H1 (cell line): ENCODE data around the gene SV2A. TPM values are rescaled to one million over a fixed set of nuclear protein-coding genes. Genes with fewer than 3 reads are reported as not detected.

Experiments
- CTCF ChIA-PET: fragments of 300-600 bp; sonication (Branson Sonifier 250); formaldehyde crosslinking; loops from one replicate; lab custom pipeline; 2021; ENCODE audit not compliant: partially characterized antibody; lab: Charles Lee
- POLR2A ChIA-PET: fragments of 300-600 bp; sonication (Branson Sonifier 250); formaldehyde crosslinking; loops from one replicate; lab custom pipeline; 2021; ENCODE audit warnings: inconsistent platforms; ENCODE audit not compliant: partially characterized antibody; lab: Charles Lee
- DNase-seq, 2 experiments: peaks; one replicate each; pipeline versions ENCODE4 v3.0.0 to v3.0.0-alpha.2; 2010 to 2022; ENCODE audit warnings: low spot score in 2 of 2, low read depth in 1 of 2, mixed read lengths in 1 of 2
- FAIRE-seq: peaks from 2 replicates; lab custom pipeline; 2011; peaks lifted over from hg19 to GRCh38; lab: Jason Lieb, UNC
- H2AFZ ChIP-seq: 2 replicates; pipeline ENCODE4 v1.8.1; 2012; ENCODE audit warnings: low read length, inconsistent platforms
- H2AK5ac ChIP-seq: 2 replicates; pipeline ENCODE4 v1.6.1; 2013; ENCODE audit warnings: low read depth, low read length
- H2BK120ac ChIP-seq: replicated peaks from 2 replicates; pipeline ENCODE3; 2013; ENCODE audit warnings: low read depth, low read length, inconsistent platforms
- H2BK12ac ChIP-seq: 2 replicates; pipeline ENCODE4 v1.6.1; 2013; ENCODE audit warnings: low read depth, low read length
- H2BK15ac ChIP-seq: 2 replicates; pipeline ENCODE4 v1.6.1; 2013; ENCODE audit warnings: low read length
- H2BK20ac ChIP-seq: 2 replicates; pipeline ENCODE4 v1.6.1; 2013; ENCODE audit warnings: low read length
- H2BK5ac ChIP-seq: 2 replicates; pipeline ENCODE4 v1.6.1; 2013; ENCODE audit warnings: low read depth, low read length
- H3K14ac ChIP-seq: 2 replicates; pipeline ENCODE4 v1.6.1; 2013; ENCODE audit warnings: inconsistent platforms; ENCODE audit not compliant: insufficient read length
- H3K18ac ChIP-seq: 2 replicates; pipeline ENCODE4 v1.6.1; 2013; ENCODE audit warnings: low read length; ENCODE audit errors: extremely low read depth
- H3K23ac ChIP-seq: 2 replicates; pipeline ENCODE4 v1.6.1; 2013; ENCODE audit warnings: inconsistent platforms; ENCODE audit not compliant: insufficient read length
- H3K23me2 ChIP-seq: 2 replicates; pipeline ENCODE4 v1.6.1; 2013; ENCODE audit warnings: low read depth, low read length
- H3K27ac ChIP-seq: 2 replicates; pipeline ENCODE4 v1.6.1; 2011; ENCODE audit warnings: low read depth, low read length, inconsistent platforms
- H3K27me3 ChIP-seq, 4 experiments: replicated peaks in 1 of 4; 1 replicate in 1 of 4; 2 replicates in 3 of 4; pipeline versions ENCODE4 v1.6.1 to v1.8.1; 2011 to 2013; ENCODE audit warnings: low read length in 3 of 4, mild to moderate bottlenecking in 3 of 4, inconsistent platforms in 2 of 4, mixed read lengths in 2 of 4, moderate library complexity in 1 of 4; ENCODE audit not compliant: control insufficient read depth in 3 of 4, insufficient read depth in 3 of 4; ENCODE audit errors: extremely low read depth in 1 of 4
- H3K36me3 ChIP-seq, 4 experiments: 2 replicates each; pipeline versions ENCODE4 v1.6.1 to v1.8.1; 2011 to 2013; ENCODE audit warnings: mild to moderate bottlenecking in 4 of 4, low read length in 3 of 4, moderate library complexity in 2 of 4, control low read depth in 1 of 4, inconsistent platforms in 1 of 4; ENCODE audit not compliant: insufficient read depth in 4 of 4, control insufficient read depth in 2 of 4
- H3K4ac ChIP-seq: replicated peaks from 2 replicates; pipeline ENCODE3; 2013; ENCODE audit warnings: low read length, low read depth, mixed read lengths, inconsistent platforms; ENCODE audit not compliant: insufficient read length
- H3K4me1 ChIP-seq, 4 experiments: replicated peaks in 1 of 4; 1 replicate in 1 of 4; 2 replicates in 3 of 4; pipeline versions ENCODE4 v1.6.1 to v1.8.1; 2011 to 2013; ENCODE audit warnings: low read length in 3 of 4, inconsistent platforms in 2 of 4, mixed read lengths in 1 of 4; ENCODE audit not compliant: insufficient read depth in 4 of 4, control insufficient read depth in 3 of 4
- H3K4me2 ChIP-seq, 2 experiments: 2 replicates each; pipeline versions ENCODE4 v1.6.1 to v1.8.1; 2011 to 2013; ENCODE audit warnings: low read depth in 2 of 2, low read length in 2 of 2, control low read depth in 1 of 2, inconsistent platforms in 1 of 2, mild to moderate bottlenecking in 1 of 2; ENCODE audit not compliant: insufficient read depth in 1 of 2
- H3K4me3 ChIP-seq, 4 experiments: fragments of 200-600, 300-600 bp in 1 of 4; sonication (generic), shearing (Covaris generic), sonication (Bioruptor Twin) in 1 of 4; 2 replicates each; pipeline versions ENCODE4 v1.5.1 to v1.8.1; 2011 to 2016; ENCODE audit warnings: low read length in 4 of 4, low read depth in 3 of 4, control low read depth in 2 of 4, inconsistent platforms in 2 of 4, mild to moderate bottlenecking in 2 of 4, mixed read lengths in 1 of 4, moderate library complexity in 1 of 4; ENCODE audit not compliant: insufficient read depth in 2 of 4; ENCODE audit errors: extremely low read depth in 1 of 4
- H3K56ac ChIP-seq: replicated peaks from 2 replicates; pipeline ENCODE3; 2013; ENCODE audit warnings: low read depth, mild to moderate bottlenecking, mixed read lengths, low read length, inconsistent platforms; ENCODE audit not compliant: insufficient read length
- H3K79me1 ChIP-seq: 2 replicates; pipeline ENCODE4 v1.6.1; 2013; ENCODE audit warnings: low read depth, low read length, control low read depth
- H3K79me2 ChIP-seq, 2 experiments: 2 replicates each; pipeline versions ENCODE4 v1.6.1 to v1.8.1; 2012 to 2013; ENCODE audit warnings: low read length in 2 of 2, mild to moderate bottlenecking in 2 of 2, inconsistent platforms in 1 of 2; ENCODE audit not compliant: insufficient read depth in 2 of 2, control insufficient read depth in 1 of 2
- H3K9ac ChIP-seq, 4 experiments: replicated peaks in 1 of 4; 1 replicate in 1 of 4; 2 replicates in 3 of 4; pipeline versions ENCODE4 v1.6.1 to v1.8.1; 2011 to 2013; ENCODE audit warnings: low read depth in 3 of 4, low read length in 3 of 4, control low read depth in 2 of 4, mild to moderate bottlenecking in 2 of 4, moderate library complexity in 2 of 4, inconsistent platforms in 1 of 4; ENCODE audit errors: extremely low read depth in 1 of 4
- H3K9me3 ChIP-seq, 2 experiments: 2 replicates each; pipeline versions ENCODE4 v1.6.1 to v1.8.1; 2012 to 2013; ENCODE audit warnings: mild to moderate bottlenecking in 2 of 2, moderate library complexity in 2 of 2, control low read depth in 1 of 2, inconsistent platforms in 1 of 2, low read depth in 1 of 2, low read length in 1 of 2, mixed read lengths in 1 of 2; ENCODE audit not compliant: insufficient read depth in 2 of 2
- H4K20me1 ChIP-seq, 2 experiments: replicated peaks in 1 of 2; 2 replicates each; pipeline versions ENCODE3 to v1.8.1; 2011 to 2013; ENCODE audit warnings: inconsistent platforms in 2 of 2, low read length in 2 of 2, mild to moderate bottlenecking in 1 of 2; ENCODE audit not compliant: insufficient read depth in 2 of 2, control insufficient read depth in 1 of 2
- H4K5ac ChIP-seq: 2 replicates; pipeline ENCODE4 v1.6.1; 2013; ENCODE audit warnings: low read length, low read depth, mixed read lengths, inconsistent platforms; ENCODE audit not compliant: insufficient read length
- H4K8ac ChIP-seq: 2 replicates; pipeline ENCODE4 v1.8.0; 2013; ENCODE audit warnings: mild to moderate bottlenecking, moderate library complexity, low read length, inconsistent platforms; ENCODE audit not compliant: insufficient read depth; ENCODE audit errors: extremely low read depth
- H4K91ac ChIP-seq: replicated peaks from 2 replicates; pipeline ENCODE3; 2013; ENCODE audit warnings: low read length, mixed read lengths, inconsistent platforms; ENCODE audit not compliant: insufficient read length
- NRF1 ChIP-seq: IDR thresholded peaks from 2 replicates; pipeline ENCODE4 v1.6.1; 2011; ENCODE audit warnings: mild to moderate bottlenecking, low read depth, low read length, improper control_type of control experiment
- WGBS, 2 experiments: shearing (Covaris generic) in 1 of 2; methylation state at CpG; one replicate each; pipeline versions ENCODE4 v1.1.6 to v1.1.7; 2013 to 2015; ENCODE audit warnings: low lambda C conversion rate in 2 of 2, mixed read lengths in 2 of 2, inconsistent platforms in 1 of 2, low coverage in 1 of 2, missing lambda C conversion rate in 1 of 2; ENCODE audit not compliant: insufficient replicate concordance in 2 of 2, insufficient coverage in 1 of 2, insufficient read length in 1 of 2; ENCODE audit errors: extremely low coverage in 1 of 2, missing lambda C conversion rate in 1 of 2; 5-methylcytosine and 5-hydroxymethylcytosine counted together
- polyA plus RNA-seq, 7 experiments: library from polyadenylated mRNA; depleted of rRNA in 3 of 7; stranded (reverse) in 5 of 7; unstranded in 2 of 7; fragments of >200 nt in 5 of 7; fragments of 200-250 nt in 2 of 7; gene quantifications; 1 replicate in 5 of 7; 2 replicates in 1 of 7; 4 replicates in 1 of 7; pipeline versions ENCODE4 v1.2.1 to v1.2.3, GENCODE V29; 2011 to 2013; ENCODE audit warnings: missing spikeins in 2 of 7, mixed read lengths in 2 of 7
- total RNA-seq: library from RNA; stranded (reverse); fragmentation: NEBNext Ultra II Directional; extraction: Animal tissue kit (Norgen Biotek cat#: 25700); gene quantifications from 2 replicates; pipeline ENCODE4 v1.2.1, GENCODE V29; 2021

The SV2A gene
- total and polyA plus RNA-seq, 2 of the 8 experiments (the other 6 are each of a cell fraction or from before 2014, with no cell fraction given) = 41.8 to 51.8 TPM

- H3K4ac ChIP-seq = no peak overlapping the region
- peaks cover 7% of the 10 kb centered on the region; the same call in 1 of the 2 replicates for H3K23me2 ChIP-seq
- H2BK20ac ChIP-seq = no peak overlapping the region
- DNase-seq = no peak
- H3K27ac ChIP-seq = no peak overlapping the region
- no peak overlapping the region for H2BK5ac ChIP-seq
- no peaks in the 10 kb centered on the region for H3K36me3 ChIP-seq
- H3K18ac ChIP-seq = no peak overlapping the region
- H3K79me2 ChIP-seq = no peaks in the 10 kb centered on the region
- no peaks in the 10 kb centered on the region for H3K9me3 ChIP-seq
- H2BK15ac ChIP-seq = no peak overlapping the region
- TF ChIP-seq NRF1 = no peak
- TF ChIP-seq, all 59 proteins: peak for 0
- Histone ChIP-seq H3K4me3 (no peak overlapping the region), H4K5ac (no peak overlapping the region), H2AFZ (no peak overlapping the region), H2AK5ac (no peak overlapping the region), H3K4me1 (peaks cover 0 to 5% (median 4%) of the 10 kb centered on the region in 4 experiments; a peak in 5 of 7 replicates), H3K23ac (no peak overlapping the region), H3K27me3 (no peaks in the 10 kb centered on the region), H3K56ac (no peak overlapping the region), H3K9ac (no peak overlapping the region), H3K79me1 (no peaks in the 10 kb centered on the region), H4K8ac (no peak overlapping the region), H4K91ac (no peak overlapping the region), H3K4me2 (no peak overlapping the region), H2BK12ac (no peak overlapping the region), H3K14ac (no peak overlapping the region), H4K20me1 (no peaks in the 10 kb centered on the region), H2BK120ac (no peak overlapping the region)
- ChIA-PET POLR2A (interaction anchor here (6.4 kb wide), 1 partner anchor 10 kb away, joined by 91 read pairs; a partner anchor contains a TSS), CTCF (no interaction called here)
- 95% methylated on average over 4 of the region's 4 CpGs; no CpG with 5 or more reads in 1 of the 2 experiments for WGBS, 2 experiments
- no peak for FAIRE-seq
Measured at GRCh38 chr1:149896575-149896974, 21.1 kb downstream of the SV2A start.
